Limb (tissue), 2 donors: ENCODE measurements around the gene GDA.
"Not testable (repeated sequence)": the region's sequence is repeated elsewhere in the genome, so short reads cannot be mapped to it uniquely, and the experiment has no call there.

Experiments used
- DNase-seq, 2 donors: peaks; one replicate each; pipeline ENCODE4 v3.0.0-alpha.2; 2016; ENCODE audit errors: extremely low spot score in 2 of 2

GDA gene

GRCh38 chr9:72274916-72275315 is 125.7 kb downstream of the GDA start:
- no peak for DNase-seq

GRCh38 chr9:72276429-72276828 is 127.2 kb downstream of the GDA start:
- DNase-seq = no peak

- no peak for DNase-seq
Measured at GRCh38 chr9:72278959-72279358, 129.7 kb downstream of the GDA start.

- peak; percentile 70 to 75 for DNase-seq
Measured at GRCh38 chr9:72280913-72281500, 131.8 kb downstream of the GDA start.

- DNase-seq = no peak
Measured at GRCh38 chr9:72289401-72289800, 140.2 kb downstream of the GDA start.

GRCh38 chr9:72290311-72290710 is 141.1 kb downstream of the GDA start:
- DNase-seq = no peak

GRCh38 chr9:72291576-72291975 is 142.3 kb downstream of the GDA start:
- not testable (repeated sequence) for DNase-seq

- peak in 1 of 2 donors; percentile 38 for DNase-seq
Measured at GRCh38 chr9:72292256-72292682, 143.0 kb downstream of the GDA start.

GRCh38 chr9:72292874-72293607 is 143.8 kb downstream of the GDA start:
- peak in 1 of 2 donors; percentile 29 for DNase-seq

- no peak for DNase-seq
Measured at GRCh38 chr9:72294936-72295335, 145.7 kb downstream of the GDA start.

- DNase-seq = no peak
Measured at GRCh38 chr9:72297516-72297915, 148.3 kb downstream of the GDA start.

- no peak for DNase-seq
Measured at GRCh38 chr9:72299017-72299603, 149.9 kb downstream of the GDA start.

- DNase-seq = no peak
Measured at GRCh38 chr9:72300873-72301272, 151.6 kb downstream of the GDA start.
